ENCODE results near the gene CRYBB2. TPM values are rescaled to one million over a fixed set of nuclear protein-coding genes. Genes with fewer than 3 reads are reported as not detected.
"Not testable (repeated sequence)": the region's sequence is repeated elsewhere in the genome, so short reads cannot be mapped to it uniquely, and the experiment has no call there.

The CRYBB2 gene
- total RNA-seq, 1 experiment from 2014 or later = 0.39 TPM

DNA sequence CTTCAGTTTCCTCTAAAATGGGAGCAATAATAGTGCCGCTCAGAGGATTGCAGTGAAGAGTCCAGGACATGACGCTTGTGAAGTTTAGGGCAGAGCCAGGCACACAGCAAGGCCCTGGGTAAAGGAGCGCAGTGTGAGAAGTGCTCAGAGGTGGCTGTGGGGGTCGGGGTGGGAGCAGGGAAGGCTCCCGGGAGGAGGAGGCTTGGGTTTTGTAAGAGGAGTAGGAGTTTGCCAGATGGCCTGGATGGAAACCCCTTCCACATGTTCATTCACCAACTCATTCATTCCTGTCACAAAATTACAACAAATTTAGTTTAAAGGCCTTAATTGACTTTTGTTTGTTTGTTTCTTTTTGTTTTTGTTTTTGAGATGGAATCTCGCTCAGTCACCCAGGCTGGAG lies 17.0 kb downstream of the CRYBB2 start:
- in situ Hi-C loops (cut with HindIII; ENCODE audit: low pct_unique_long_range_greater_than_20kb, low sequenced_read_pairs) = no loop called here
- Histone ChIP-seq H3K36me3 (ENCODE audit: control insufficient read depth, insufficient read depth, low read length) (no peaks in the 10 kb centered on the region), H3K4me3 (ENCODE audit: low read depth in 2 of 2, low read length in 2 of 2) (peak overlapping the region in 1 of 2 experiments; percentile 29; a peak in 1 of 4 replicates), H3K27me3 (ENCODE audit: control insufficient read depth, insufficient read depth, low read length) (no peaks in the 10 kb centered on the region), H3K27ac (ENCODE audit: low read length) (no peak overlapping the region), H3K4me1 (ENCODE audit: control insufficient read depth, insufficient read depth, low read length) (no peaks in the 10 kb centered on the region), H3K9me3 (ENCODE audit: control insufficient read depth, insufficient read depth, low read depth, low read length) (no peaks in the 10 kb centered on the region)
- CTCF ChIA-PET = no interaction called here
- BruUV-seq (replicated peaks) = no TSS peak
- POLR2A ChIA-PET = no interaction called here
- intact Hi-C loops (cut with micrococcal nuclease; ENCODE audit: unreplicated experiment) = loop anchor here (5.0 kb wide), 1 partner anchor 96 kb away; no protein-coding TSS in a partner anchor
- no peak for DNase-seq (ENCODE audit: low read depth, low spot score)
- TF ChIP-seq, protein P1, sequence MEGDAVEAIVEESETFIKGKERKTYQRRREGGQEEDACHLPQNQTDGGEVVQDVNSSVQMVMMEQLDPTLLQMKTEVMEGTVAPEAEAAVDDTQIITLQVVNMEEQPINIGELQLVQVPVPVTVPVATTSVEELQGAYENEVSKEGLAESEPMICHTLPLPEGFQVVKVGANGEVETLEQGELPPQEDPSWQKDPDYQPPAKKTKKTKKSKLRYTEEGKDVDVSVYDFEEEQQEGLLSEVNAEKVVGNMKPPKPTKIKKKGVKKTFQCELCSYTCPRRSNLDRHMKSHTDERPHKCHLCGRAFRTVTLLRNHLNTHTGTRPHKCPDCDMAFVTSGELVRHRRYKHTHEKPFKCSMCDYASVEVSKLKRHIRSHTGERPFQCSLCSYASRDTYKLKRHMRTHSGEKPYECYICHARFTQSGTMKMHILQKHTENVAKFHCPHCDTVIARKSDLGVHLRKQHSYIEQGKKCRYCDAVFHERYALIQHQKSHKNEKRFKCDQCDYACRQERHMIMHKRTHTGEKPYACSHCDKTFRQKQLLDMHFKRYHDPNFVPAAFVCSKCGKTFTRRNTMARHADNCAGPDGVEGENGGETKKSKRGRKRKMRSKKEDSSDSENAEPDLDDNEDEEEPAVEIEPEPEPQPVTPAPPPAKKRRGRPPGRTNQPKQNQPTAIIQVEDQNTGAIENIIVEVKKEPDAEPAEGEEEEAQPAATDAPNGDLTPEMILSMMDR (IDR thresholded peaks at IDR 0.05) = no peak
- TF ChIP-seq TCF7L2 (IDR thresholded peaks at IDR 0.05; ENCODE audit: low read depth, low read length) (no peak), SIN3A (IDR thresholded peaks at IDR 0.05; ENCODE audit: borderline replicate concordance, insufficient read depth, low read depth, low read length) (no peak), POLR2AphosphoS5 (IDR thresholded peaks at IDR 0.05; ENCODE audit: low read depth, low read length) (no peak)
- TF ChIP-seq, protein P2, sequence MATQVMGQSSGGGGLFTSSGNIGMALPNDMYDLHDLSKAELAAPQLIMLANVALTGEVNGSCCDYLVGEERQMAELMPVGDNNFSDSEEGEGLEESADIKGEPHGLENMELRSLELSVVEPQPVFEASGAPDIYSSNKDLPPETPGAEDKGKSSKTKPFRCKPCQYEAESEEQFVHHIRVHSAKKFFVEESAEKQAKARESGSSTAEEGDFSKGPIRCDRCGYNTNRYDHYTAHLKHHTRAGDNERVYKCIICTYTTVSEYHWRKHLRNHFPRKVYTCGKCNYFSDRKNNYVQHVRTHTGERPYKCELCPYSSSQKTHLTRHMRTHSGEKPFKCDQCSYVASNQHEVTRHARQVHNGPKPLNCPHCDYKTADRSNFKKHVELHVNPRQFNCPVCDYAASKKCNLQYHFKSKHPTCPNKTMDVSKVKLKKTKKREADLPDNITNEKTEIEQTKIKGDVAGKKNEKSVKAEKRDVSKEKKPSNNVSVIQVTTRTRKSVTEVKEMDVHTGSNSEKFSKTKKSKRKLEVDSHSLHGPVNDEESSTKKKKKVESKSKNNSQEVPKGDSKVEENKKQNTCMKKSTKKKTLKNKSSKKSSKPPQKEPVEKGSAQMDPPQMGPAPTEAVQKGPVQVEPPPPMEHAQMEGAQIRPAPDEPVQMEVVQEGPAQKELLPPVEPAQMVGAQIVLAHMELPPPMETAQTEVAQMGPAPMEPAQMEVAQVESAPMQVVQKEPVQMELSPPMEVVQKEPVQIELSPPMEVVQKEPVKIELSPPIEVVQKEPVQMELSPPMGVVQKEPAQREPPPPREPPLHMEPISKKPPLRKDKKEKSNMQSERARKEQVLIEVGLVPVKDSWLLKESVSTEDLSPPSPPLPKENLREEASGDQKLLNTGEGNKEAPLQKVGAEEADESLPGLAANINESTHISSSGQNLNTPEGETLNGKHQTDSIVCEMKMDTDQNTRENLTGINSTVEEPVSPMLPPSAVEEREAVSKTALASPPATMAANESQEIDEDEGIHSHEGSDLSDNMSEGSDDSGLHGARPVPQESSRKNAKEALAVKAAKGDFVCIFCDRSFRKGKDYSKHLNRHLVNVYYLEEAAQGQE (IDR thresholded peaks at IDR 0.05; ENCODE audit: insufficient read depth in 1 of 2, low read depth in 2 of 2, low read length in 1 of 2) = no peak
- no peak for ATAC-seq

DNA sequence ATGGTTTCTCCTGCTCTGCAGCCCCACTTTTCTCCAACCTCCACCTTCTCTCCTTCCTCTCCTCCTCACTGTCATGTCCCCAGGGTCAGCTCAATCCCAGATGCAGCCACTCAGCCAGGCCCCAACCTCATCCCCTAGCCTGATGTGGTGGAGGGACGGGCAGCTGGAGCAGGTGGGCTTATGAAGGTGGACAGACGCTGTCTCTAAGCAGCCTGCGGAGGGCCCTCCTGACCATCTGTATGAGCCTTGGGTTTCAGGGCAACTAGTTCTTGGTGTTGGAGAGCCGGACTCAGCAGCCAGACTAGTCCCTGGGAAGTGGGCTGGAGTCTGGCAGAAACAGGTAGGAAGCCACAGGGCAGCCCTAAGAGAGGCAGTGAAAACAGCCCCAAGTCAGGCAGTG lies 18.1 kb downstream of the CRYBB2 start:
- H3K4me1 ChIP-seq (ENCODE audit: control insufficient read depth, insufficient read depth, low read length) = no peaks in the 10 kb centered on the region
- H3K4me3 ChIP-seq (ENCODE audit: low read depth in 2 of 2, low read length in 2 of 2) = no peak overlapping the region
- intact Hi-C loops (cut with micrococcal nuclease; ENCODE audit: unreplicated experiment) (loop anchor here (5.0 kb wide), 1 partner anchor 95 kb away; no protein-coding TSS in a partner anchor), in situ Hi-C loops (cut with HindIII; ENCODE audit: low pct_unique_long_range_greater_than_20kb, low sequenced_read_pairs) (no loop called here)
- H3K9me3 ChIP-seq (ENCODE audit: control insufficient read depth, insufficient read depth, low read depth, low read length) = no peaks in the 10 kb centered on the region
- H3K36me3 ChIP-seq (ENCODE audit: control insufficient read depth, insufficient read depth, low read length) = no peaks in the 10 kb centered on the region
- H3K27ac ChIP-seq (ENCODE audit: low read length) = no peak overlapping the region
- DNase-seq (ENCODE audit: low read depth, low spot score) (no peak), ATAC-seq (no peak)
- H3K27me3 ChIP-seq (ENCODE audit: control insufficient read depth, insufficient read depth, low read length) = no peaks in the 10 kb centered on the region
- no TSS peak for BruUV-seq (replicated peaks)
- TF ChIP-seq POLR2AphosphoS5 (IDR thresholded peaks at IDR 0.05; ENCODE audit: low read depth, low read length) (no peak), SIN3A (IDR thresholded peaks at IDR 0.05; ENCODE audit: borderline replicate concordance, insufficient read depth, low read depth, low read length) (no peak), TCF7L2 (IDR thresholded peaks at IDR 0.05; ENCODE audit: low read depth, low read length) (no peak)
- TF ChIP-seq, protein P2 (IDR thresholded peaks at IDR 0.05; ENCODE audit: insufficient read depth in 1 of 2, low read depth in 2 of 2, low read length in 1 of 2) = no peak
- TF ChIP-seq, protein P1 (IDR thresholded peaks at IDR 0.05) = no peak
- CTCF ChIA-PET = interaction anchor here (0.5 kb wide), 1 partner anchor 431 kb away, joined by 6 read pairs; the partner anchor contains the start of gene SGSM1
- POLR2A ChIA-PET = no interaction called here

DNA sequence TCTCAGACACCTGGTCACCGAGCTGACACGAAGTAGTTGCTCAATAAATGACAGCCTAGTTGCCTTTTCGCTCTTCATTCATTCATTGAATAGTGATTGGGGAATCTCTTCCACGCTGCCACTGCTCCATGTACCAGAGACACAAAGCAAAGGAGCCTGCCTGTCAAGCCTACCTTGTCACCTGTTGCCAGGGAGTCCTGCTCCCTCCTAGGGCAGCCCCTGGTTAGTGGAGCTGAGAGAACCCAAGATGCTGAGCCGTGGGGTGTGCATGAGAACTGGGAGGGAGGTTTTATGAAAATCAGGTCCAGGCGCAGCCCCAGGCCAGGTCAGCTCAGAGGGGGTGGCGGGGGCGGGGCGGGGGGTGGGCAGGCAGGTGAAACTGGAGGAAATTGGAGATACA lies 18.6 kb downstream of the CRYBB2 start:
- DNase-seq (ENCODE audit: low read depth, low spot score); ATAC-seq; CTCF ChIA-PET; H3K9me3 ChIP-seq (ENCODE audit: control insufficient read depth, insufficient read depth, low read depth, low read length); BruUV-seq (replicated peaks); H3K27ac ChIP-seq (ENCODE audit: low read length); in situ Hi-C loops (cut with HindIII; ENCODE audit: low pct_unique_long_range_greater_than_20kb, low sequenced_read_pairs); POLR2A ChIA-PET; H3K27me3 ChIP-seq (ENCODE audit: control insufficient read depth, insufficient read depth, low read length); H3K4me1 ChIP-seq (ENCODE audit: control insufficient read depth, insufficient read depth, low read length); H3K4me3 ChIP-seq (ENCODE audit: low read depth in 2 of 2, low read length in 2 of 2); H3K36me3 ChIP-seq (ENCODE audit: control insufficient read depth, insufficient read depth, low read length): not testable (repeated sequence)
- intact Hi-C loops (cut with micrococcal nuclease; ENCODE audit: unreplicated experiment) = loop anchor here (5.0 kb wide), 1 partner anchor 94 kb away; no protein-coding TSS in a partner anchor
